Astrocyte (in vitro differentiated cells and primary cell): Measurements from ENCODE around the gene CCDC102A. TPM values are rescaled to one million over a fixed set of nuclear protein-coding genes. Genes with fewer than 3 reads are reported as not detected.

Experiments used
- DNase-seq: peaks from one replicate; pipeline ENCODE4 v3.0.0-alpha.2; 2010; ENCODE audit warnings: low read depth
- FAIRE-seq: peaks from 2 replicates; lab custom pipeline; 2011; peaks lifted over from hg19 to GRCh38; lab: Jason Lieb, UNC
- H2AFZ ChIP-seq: 2 replicates; pipeline ENCODE4 v1.6.0; 2012; ENCODE audit warnings: low read depth, low read length, inconsistent platforms
- H3K27ac ChIP-seq: 2 replicates; pipeline ENCODE4 v1.5.1; 2011; ENCODE audit warnings: low read depth, low read length, inconsistent platforms
- H3K27me3 ChIP-seq: 2 replicates; pipeline ENCODE4 v1.6.0; 2011; ENCODE audit warnings: low read length, inconsistent platforms; ENCODE audit not compliant: insufficient read depth
- H3K36me3 ChIP-seq: 2 replicates; pipeline ENCODE4 v1.5.1; 2011; ENCODE audit warnings: low read length, inconsistent platforms; ENCODE audit not compliant: insufficient read depth
- H3K4me1 ChIP-seq: 2 replicates; pipeline ENCODE4 v1.5.1; 2011; ENCODE audit warnings: low read length, inconsistent platforms; ENCODE audit not compliant: insufficient read depth
- H3K4me2 ChIP-seq: 2 replicates; pipeline ENCODE4 v1.6.0; 2012; ENCODE audit warnings: low read length, inconsistent platforms
- H3K4me3 ChIP-seq: 2 replicates; pipeline ENCODE4 v1.5.1; 2011; ENCODE audit warnings: low read depth, mild to moderate bottlenecking, low read length, inconsistent platforms; ENCODE audit not compliant: insufficient read depth
- H3K79me2 ChIP-seq: 2 replicates; pipeline ENCODE4 v1.6.0; 2012; ENCODE audit warnings: mild to moderate bottlenecking, low read length, inconsistent platforms; ENCODE audit not compliant: insufficient read depth
- H3K9ac ChIP-seq: 2 replicates; pipeline ENCODE4 v1.6.0; 2012; ENCODE audit warnings: mild to moderate bottlenecking, low read length, inconsistent platforms
- H3K9me3 ChIP-seq: 2 replicates; pipeline ENCODE4 v1.5.1; 2012; ENCODE audit warnings: low read depth, mild to moderate bottlenecking, low read length, inconsistent platforms; ENCODE audit not compliant: insufficient read depth
- H4K20me1 ChIP-seq: 2 replicates; pipeline ENCODE4 v1.6.0; 2012; ENCODE audit warnings: low read length, inconsistent platforms; ENCODE audit not compliant: insufficient read depth
- H3K27ac Mint-ChIP-seq: one replicate; pipeline ENCODE4 v1.8.0; 2021; ENCODE audit warnings: mild to moderate bottlenecking, mixed read lengths; ENCODE audit not compliant: unreplicated experiment
- H3K27me3 Mint-ChIP-seq: one replicate; pipeline ENCODE4 v1.8.0; 2021; ENCODE audit warnings: low read depth, mixed read lengths; ENCODE audit not compliant: unreplicated experiment
- H3K36me3 Mint-ChIP-seq: one replicate; pipeline ENCODE4 v1.8.0; 2021; ENCODE audit warnings: low read depth, mixed read lengths; ENCODE audit not compliant: unreplicated experiment
- H3K4me1 Mint-ChIP-seq: one replicate; pipeline ENCODE4 v1.8.0; 2021; ENCODE audit warnings: low read depth, mixed read lengths; ENCODE audit not compliant: unreplicated experiment
- H3K4me3 Mint-ChIP-seq: one replicate; pipeline ENCODE4 v1.8.0; 2021; ENCODE audit warnings: mild to moderate bottlenecking, moderate library complexity, mixed read lengths; ENCODE audit not compliant: unreplicated experiment
- H3K9me3 Mint-ChIP-seq: one replicate; pipeline ENCODE4 v1.8.0; 2021; ENCODE audit warnings: mild to moderate bottlenecking, mixed read lengths; ENCODE audit not compliant: unreplicated experiment
- EZH2 ChIP-seq: IDR thresholded peaks from 2 replicates; pipeline ENCODE4 v1.6.1; 2012; ENCODE audit warnings: mild to moderate bottlenecking, low read length, inconsistent platforms; ENCODE audit not compliant: insufficient read depth
- total RNA-seq: library from RNA; stranded (reverse); gene quantifications from 2 replicates; pipeline ENCODE4 v1.2.1, GENCODE V29; 2021
- TF ChIP-seq, protein P1 (sequence below): IDR thresholded peaks from 2 replicates; pipeline ENCODE4 v1.5.1; 2011; ENCODE audit warnings: low read depth, mild to moderate bottlenecking, inconsistent platforms, low read length, moderate library complexity; ENCODE audit not compliant: insufficient read depth

CCDC102A gene
- total RNA-seq, 1 donor from 2014 or later, result 8.8 TPM

- Histone ChIP-seq H3K27ac (no peak overlapping the region), H3K4me1 (no peaks in the 10 kb centered on the region), H4K20me1 (no peaks in the 10 kb centered on the region), H3K4me3 (no peak overlapping the region), H3K4me2 (no peak overlapping the region), H3K9me3 (no peaks in the 10 kb centered on the region), H3K79me2 (no peaks in the 10 kb centered on the region), H3K36me3 (no peaks in the 10 kb centered on the region), H3K27me3 (peaks cover 12% of the 10 kb centered on the region), H2AFZ (no peak overlapping the region), H3K9ac (no peak overlapping the region)
- no peak for FAIRE-seq
- no peaks in the 10 kb centered on the region for H3K4me1 Mint-ChIP-seq
- no peaks in the 10 kb centered on the region for H3K36me3 Mint-ChIP-seq
- no peak for TF ChIP-seq EZH2
- TF ChIP-seq, protein P1, sequence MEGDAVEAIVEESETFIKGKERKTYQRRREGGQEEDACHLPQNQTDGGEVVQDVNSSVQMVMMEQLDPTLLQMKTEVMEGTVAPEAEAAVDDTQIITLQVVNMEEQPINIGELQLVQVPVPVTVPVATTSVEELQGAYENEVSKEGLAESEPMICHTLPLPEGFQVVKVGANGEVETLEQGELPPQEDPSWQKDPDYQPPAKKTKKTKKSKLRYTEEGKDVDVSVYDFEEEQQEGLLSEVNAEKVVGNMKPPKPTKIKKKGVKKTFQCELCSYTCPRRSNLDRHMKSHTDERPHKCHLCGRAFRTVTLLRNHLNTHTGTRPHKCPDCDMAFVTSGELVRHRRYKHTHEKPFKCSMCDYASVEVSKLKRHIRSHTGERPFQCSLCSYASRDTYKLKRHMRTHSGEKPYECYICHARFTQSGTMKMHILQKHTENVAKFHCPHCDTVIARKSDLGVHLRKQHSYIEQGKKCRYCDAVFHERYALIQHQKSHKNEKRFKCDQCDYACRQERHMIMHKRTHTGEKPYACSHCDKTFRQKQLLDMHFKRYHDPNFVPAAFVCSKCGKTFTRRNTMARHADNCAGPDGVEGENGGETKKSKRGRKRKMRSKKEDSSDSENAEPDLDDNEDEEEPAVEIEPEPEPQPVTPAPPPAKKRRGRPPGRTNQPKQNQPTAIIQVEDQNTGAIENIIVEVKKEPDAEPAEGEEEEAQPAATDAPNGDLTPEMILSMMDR, result no peak
- H3K9me3 Mint-ChIP-seq, result no peaks in the 10 kb centered on the region
- H3K27ac Mint-ChIP-seq, result no peak overlapping the region
- no peak overlapping the region for H3K4me3 Mint-ChIP-seq
- H3K27me3 Mint-ChIP-seq, result peaks cover 27% of the 10 kb centered on the region
- DNase-seq, result no peak
These were observed 38.3 kb downstream of the CCDC102A start for GRCh38 chr16:57498031-57498430.

DNA sequence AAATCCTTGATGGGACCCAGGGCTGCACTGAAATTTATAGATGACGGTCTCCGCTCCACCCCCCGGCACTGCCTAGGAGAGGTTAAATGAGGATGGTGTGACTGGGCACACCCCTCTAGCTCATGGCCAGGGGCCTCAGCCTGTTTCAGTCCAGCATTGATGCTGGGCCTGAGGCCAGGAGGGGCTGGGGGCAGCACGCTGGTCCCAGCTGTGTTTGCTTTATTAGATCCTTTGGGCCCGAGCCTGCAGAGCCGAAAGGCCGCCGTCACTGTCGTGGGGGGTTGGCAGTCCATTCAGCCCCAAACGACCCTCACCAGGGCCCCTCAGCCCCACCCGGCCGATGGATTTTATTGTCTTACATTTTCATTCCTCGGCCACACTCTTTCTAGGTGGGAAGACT lies 39.2 kb downstream of the CCDC102A start:
- no peak for DNase-seq

DNA sequence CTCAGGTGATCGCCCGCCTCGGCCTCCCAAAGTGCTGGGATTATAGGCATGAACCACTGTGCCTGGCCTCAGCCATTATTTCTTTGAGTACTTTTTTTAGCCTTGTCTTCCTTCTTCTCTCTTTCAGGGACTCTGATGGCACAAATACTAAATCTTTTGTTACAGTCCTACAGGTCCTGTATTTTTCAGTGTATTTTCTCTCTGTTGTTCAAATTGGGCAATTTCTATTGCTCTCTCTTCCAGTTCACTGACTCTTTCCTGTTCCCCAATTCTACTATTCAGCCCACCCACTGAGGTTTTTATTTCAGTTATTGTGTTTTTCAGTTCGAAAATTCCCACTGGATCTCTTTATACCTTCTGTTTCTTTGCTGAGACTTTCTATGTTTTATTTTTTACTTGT lies 42.6 kb downstream of the CCDC102A start:
- no peak for TF ChIP-seq EZH2

More for the DNA sequence above, 39.2 kb downstream of the CCDC102A start:
- H3K36me3 Mint-ChIP-seq, result no peaks in the 10 kb centered on the region
- Histone ChIP-seq H3K9me3 (no peaks in the 10 kb centered on the region), H3K4me1 (no peaks in the 10 kb centered on the region), H3K79me2 (no peaks in the 10 kb centered on the region), H3K27me3 (peaks cover 6% of the 10 kb centered on the region), H4K20me1 (no peaks in the 10 kb centered on the region), H3K9ac (no peak overlapping the region), H3K4me3 (no peak overlapping the region), H3K36me3 (no peaks in the 10 kb centered on the region), H3K27ac (no peak overlapping the region), H2AFZ (no peak overlapping the region), H3K4me2 (no peak overlapping the region)
- no peak overlapping the region for H3K27ac Mint-ChIP-seq
- TF ChIP-seq, protein P1, result no peak
- no peak for TF ChIP-seq EZH2
- no peaks in the 10 kb centered on the region for H3K9me3 Mint-ChIP-seq
- H3K27me3 Mint-ChIP-seq, result peaks cover 21% of the 10 kb centered on the region
- no peaks in the 10 kb centered on the region for H3K4me1 Mint-ChIP-seq
- no peak overlapping the region for H3K4me3 Mint-ChIP-seq
- FAIRE-seq, result no peak

More for the DNA sequence above, 42.6 kb downstream of the CCDC102A start:
- FAIRE-seq (no peak), DNase-seq (no peak)
- Mint-ChIP-seq H3K4me1 (no peaks in the 10 kb centered on the region), H3K4me3 (no peak overlapping the region), H3K9me3 (no peaks in the 10 kb centered on the region), H3K36me3 (no peaks in the 10 kb centered on the region), H3K27me3 (peaks cover 14% of the 10 kb centered on the region), H3K27ac (no peak overlapping the region)
- Histone ChIP-seq H3K4me1 (no peaks in the 10 kb centered on the region), H3K27ac (no peak overlapping the region), H4K20me1 (no peaks in the 10 kb centered on the region), H3K4me2 (no peak overlapping the region), H3K9me3 (peaks cover 4% of the 10 kb centered on the region), H3K79me2 (no peaks in the 10 kb centered on the region), H3K4me3 (no peak overlapping the region), H3K27me3 (peaks cover 3% of the 10 kb centered on the region), H3K9ac (no peak overlapping the region), H3K36me3 (no peaks in the 10 kb centered on the region), H2AFZ (no peak overlapping the region)
